Osteoblast (primary cell): ENCODE data around the gene CDADC1. TPM values are rescaled to one million over a fixed set of nuclear protein-coding genes. Genes with fewer than 3 reads are reported as not detected.

Source experiments
- DNase-seq: peaks from one replicate; pipeline ENCODE4 v3.0.0; 2011; ENCODE audit warnings: low spot score, mixed read lengths; ENCODE audit not compliant: insufficient read length; ENCODE audit errors: missing footprints
- H2AFZ ChIP-seq: 2 replicates; pipeline ENCODE4 v1.6.0; 2011; ENCODE audit warnings: mild to moderate bottlenecking, low read length
- H3K27ac ChIP-seq: 2 replicates; pipeline ENCODE4 v1.5.1; 2011; ENCODE audit warnings: mild to moderate bottlenecking, low read depth, low read length, moderate library complexity
- H3K27me3 ChIP-seq: 2 replicates; pipeline ENCODE4 v1.6.0; 2012; ENCODE audit warnings: mild to moderate bottlenecking, control low read depth, inconsistent platforms, low read length, moderate library complexity; ENCODE audit not compliant: insufficient read depth
- H3K36me3 ChIP-seq: 2 replicates; pipeline ENCODE4 v1.5.1; 2011; ENCODE audit warnings: mild to moderate bottlenecking, low read length, control low read depth, moderate library complexity; ENCODE audit not compliant: insufficient read depth
- H3K4me1 ChIP-seq: 2 replicates; pipeline ENCODE4 v1.5.1; 2011; ENCODE audit warnings: mild to moderate bottlenecking, low read length, control low read depth, moderate library complexity; ENCODE audit not compliant: insufficient read depth
- H3K4me2 ChIP-seq: 2 replicates; pipeline ENCODE4 v1.6.0; 2011; ENCODE audit warnings: mild to moderate bottlenecking, low read length; ENCODE audit not compliant: insufficient read depth
- H3K4me3 ChIP-seq: fragments of 200-600 bp; sonication (generic); 3 replicates; pipeline ENCODE4 v1.5.1; 2012; ENCODE audit warnings: mild to moderate bottlenecking, low read length, inconsistent platforms; ENCODE audit not compliant: insufficient read depth
- H3K79me2 ChIP-seq: 2 replicates; pipeline ENCODE4 v1.6.0; 2012; ENCODE audit warnings: mild to moderate bottlenecking, low read length, control low read depth, inconsistent platforms; ENCODE audit not compliant: insufficient read depth
- H3K9me3 ChIP-seq: 2 replicates; pipeline ENCODE4 v1.5.1; 2011; ENCODE audit warnings: low read depth, low read length, control low read depth
- H4K20me1 ChIP-seq: 2 replicates; pipeline ENCODE4 v1.6.0; 2012; ENCODE audit warnings: mild to moderate bottlenecking, low read length, control low read depth; ENCODE audit not compliant: insufficient read depth
- total RNA-seq: library from RNA; depleted of rRNA; stranded (reverse); fragments of >200 nt; gene quantifications from 2 replicates; pipeline ENCODE4 v1.2.3, GENCODE V29; 2012
- TF ChIP-seq, protein P1 (sequence below): IDR thresholded peaks from 2 replicates; pipeline ENCODE4 v1.5.1; 2011; ENCODE audit warnings: mild to moderate bottlenecking, low read depth, low read length, moderate library complexity; ENCODE audit errors: extremely low read depth

The CDADC1 gene
- total RNA-seq, 1 donor, result 3.6 TPM

DNA sequence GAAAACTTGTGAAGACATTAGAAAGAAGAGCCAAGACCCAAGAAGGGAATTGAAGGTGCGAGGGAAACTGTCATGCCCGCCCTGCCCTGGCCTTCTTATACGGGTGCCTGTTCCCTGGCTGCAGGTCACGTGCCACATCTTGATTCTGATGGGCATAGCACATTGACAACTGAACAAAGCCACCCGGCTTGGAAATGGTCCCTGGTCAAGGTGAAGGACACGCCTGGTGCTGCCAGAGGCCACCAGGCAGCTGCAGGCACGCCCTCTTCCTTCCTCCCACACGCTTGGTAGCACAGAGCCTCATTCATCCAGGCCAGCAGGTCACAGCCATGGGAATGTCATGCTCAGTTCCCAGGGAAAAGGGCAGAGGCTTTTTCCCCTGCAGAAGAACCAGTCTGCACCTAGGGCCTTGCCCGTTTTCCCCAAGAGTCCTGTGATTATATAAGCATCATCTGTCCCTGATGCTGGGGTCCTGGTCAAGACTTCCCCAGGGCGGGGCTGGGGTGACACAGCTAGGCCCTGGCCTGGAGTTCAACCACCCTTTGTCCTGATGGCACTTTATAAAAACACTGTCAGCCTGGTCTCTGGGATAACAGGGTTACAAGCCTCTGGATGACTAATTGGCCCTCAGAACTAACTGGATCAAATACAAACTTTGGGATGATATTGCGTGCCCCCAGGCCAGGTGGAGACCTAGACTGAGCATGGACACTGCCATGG, 56.0 kb downstream of the CDADC1 start:
- peaks cover 15% of the 10 kb centered on the region for H3K4me1 ChIP-seq
- no peaks in the 10 kb centered on the region for H3K36me3 ChIP-seq
- no peak overlapping the region for H3K4me2 ChIP-seq
- no peak overlapping the region for H3K4me3 ChIP-seq
- H3K27me3 ChIP-seq, result no peaks in the 10 kb centered on the region
- no peaks in the 10 kb centered on the region for H4K20me1 ChIP-seq
- H3K9me3 ChIP-seq, result no peaks in the 10 kb centered on the region
- DNase-seq, result peak; percentile 57
- no peak overlapping the region for H2AFZ ChIP-seq
- no peak overlapping the region for H3K27ac ChIP-seq
- H3K79me2 ChIP-seq, result no peaks in the 10 kb centered on the region
- TF ChIP-seq, protein P1, sequence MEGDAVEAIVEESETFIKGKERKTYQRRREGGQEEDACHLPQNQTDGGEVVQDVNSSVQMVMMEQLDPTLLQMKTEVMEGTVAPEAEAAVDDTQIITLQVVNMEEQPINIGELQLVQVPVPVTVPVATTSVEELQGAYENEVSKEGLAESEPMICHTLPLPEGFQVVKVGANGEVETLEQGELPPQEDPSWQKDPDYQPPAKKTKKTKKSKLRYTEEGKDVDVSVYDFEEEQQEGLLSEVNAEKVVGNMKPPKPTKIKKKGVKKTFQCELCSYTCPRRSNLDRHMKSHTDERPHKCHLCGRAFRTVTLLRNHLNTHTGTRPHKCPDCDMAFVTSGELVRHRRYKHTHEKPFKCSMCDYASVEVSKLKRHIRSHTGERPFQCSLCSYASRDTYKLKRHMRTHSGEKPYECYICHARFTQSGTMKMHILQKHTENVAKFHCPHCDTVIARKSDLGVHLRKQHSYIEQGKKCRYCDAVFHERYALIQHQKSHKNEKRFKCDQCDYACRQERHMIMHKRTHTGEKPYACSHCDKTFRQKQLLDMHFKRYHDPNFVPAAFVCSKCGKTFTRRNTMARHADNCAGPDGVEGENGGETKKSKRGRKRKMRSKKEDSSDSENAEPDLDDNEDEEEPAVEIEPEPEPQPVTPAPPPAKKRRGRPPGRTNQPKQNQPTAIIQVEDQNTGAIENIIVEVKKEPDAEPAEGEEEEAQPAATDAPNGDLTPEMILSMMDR, result no peak

DNA sequence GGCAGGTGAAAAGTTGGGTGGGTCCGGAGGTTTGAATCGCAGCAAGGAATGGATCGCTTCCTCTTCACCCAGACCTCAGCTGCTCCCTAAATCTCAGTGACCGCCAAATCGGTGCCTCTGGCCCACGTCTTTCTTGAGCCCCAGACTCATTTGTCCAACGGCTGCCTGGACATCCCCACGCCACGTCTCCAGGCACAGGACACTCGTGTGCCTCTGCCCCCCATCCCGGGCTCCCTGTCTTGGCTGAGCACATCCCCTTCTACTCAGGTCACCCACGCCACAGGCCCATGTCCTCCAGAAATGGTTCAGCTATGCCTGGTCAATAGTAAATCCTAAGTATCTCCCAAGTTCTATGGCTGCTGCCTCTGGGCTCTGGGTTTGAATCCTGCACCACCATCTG, 56.6 kb downstream of the CDADC1 start:
- DNase-seq, result no peak
- no peak overlapping the region for H3K4me3 ChIP-seq
- H4K20me1 ChIP-seq, result no peaks in the 10 kb centered on the region
- no peaks in the 10 kb centered on the region for H3K79me2 ChIP-seq
- TF ChIP-seq, protein P1, result no peak
- no peak overlapping the region for H3K27ac ChIP-seq
- H3K9me3 ChIP-seq, result no peaks in the 10 kb centered on the region
- H3K36me3 ChIP-seq, result no peaks in the 10 kb centered on the region
- H3K4me1 ChIP-seq, result peaks cover 21% of the 10 kb centered on the region
- no peak overlapping the region for H2AFZ ChIP-seq
- H3K4me2 ChIP-seq, result no peak overlapping the region
- H3K27me3 ChIP-seq, result no peaks in the 10 kb centered on the region

DNA sequence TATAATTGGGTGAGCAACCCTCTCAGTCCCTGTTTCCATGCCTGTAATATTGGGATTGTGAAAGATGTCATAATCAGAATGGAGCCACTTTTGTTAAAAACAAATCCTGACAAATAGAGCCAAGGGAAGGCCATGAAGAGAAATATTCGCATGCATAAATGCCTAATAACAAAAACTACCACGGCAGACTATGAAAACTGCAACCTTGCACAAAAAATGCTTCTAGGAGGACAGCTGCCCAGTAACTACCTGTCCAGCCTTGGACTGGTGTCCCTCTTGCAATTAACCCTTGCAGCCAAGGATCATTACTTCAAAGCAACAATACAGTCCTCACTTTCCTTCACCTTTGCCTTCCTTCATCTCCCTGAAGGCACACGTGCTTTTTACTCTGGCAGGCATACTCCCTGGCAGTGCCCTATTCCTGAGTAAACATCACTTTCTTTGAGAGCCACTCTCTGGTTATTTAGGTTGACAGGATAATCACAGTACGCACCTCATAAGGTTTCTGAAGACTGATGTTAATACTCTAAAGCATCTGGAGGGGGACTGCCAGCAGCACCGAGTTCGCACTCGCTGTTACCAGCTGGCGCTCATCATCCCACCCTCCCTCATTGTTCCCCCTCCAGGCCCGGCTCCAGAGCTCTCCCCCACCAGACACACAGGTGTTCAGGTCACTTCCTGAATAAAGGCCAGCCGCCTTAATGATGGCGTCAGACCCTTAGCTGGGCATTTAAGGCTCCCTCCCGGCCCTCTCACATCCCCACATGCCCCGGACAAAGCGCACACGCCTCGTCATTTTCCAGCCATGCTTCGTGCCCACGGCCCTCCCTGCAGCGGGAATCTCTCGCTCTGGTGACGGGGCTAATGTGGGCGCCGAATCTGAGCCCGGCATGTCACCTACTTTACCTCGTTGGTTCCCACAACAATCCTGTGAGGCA, 57.3 kb downstream of the CDADC1 start:
- H4K20me1 ChIP-seq, result no peaks in the 10 kb centered on the region
- no peaks in the 10 kb centered on the region for H3K36me3 ChIP-seq
- H3K4me2 ChIP-seq, result no peak overlapping the region
- TF ChIP-seq, protein P1, result no peak
- H3K9me3 ChIP-seq, result no peaks in the 10 kb centered on the region
- DNase-seq, result no peak
- no peaks in the 10 kb centered on the region for H3K27me3 ChIP-seq
- H2AFZ ChIP-seq, result no peak overlapping the region
- H3K4me3 ChIP-seq, result no peak overlapping the region
- no peak overlapping the region for H3K27ac ChIP-seq
- H3K4me1 ChIP-seq, result peaks cover 21% of the 10 kb centered on the region
- H3K79me2 ChIP-seq, result no peaks in the 10 kb centered on the region
